Jurkat, Clone E6-1 (cell line): ENCODE data around the gene CAP2.
A peak's percentile ranks its signal among the peaks of the same experiment; 100 is the strongest.

ENCODE experiments used
- DNase-seq: peaks from one replicate; pipeline ENCODE4 v3.0.0-alpha.2; 2011; ENCODE audit warnings: low read depth, low spot score
- H3K4me3 ChIP-seq: 2 replicates; pipeline ENCODE4 v1.5.1; 2011; ENCODE audit warnings: mild to moderate bottlenecking, low read length, control low read depth, moderate library complexity

Gene CAP2

GRCh38 chr6:17490724-17491123, 97.3 kb downstream of the CAP2 start:
- peak; percentile 24 for DNase-seq
- no peak overlapping the region for H3K4me3 ChIP-seq

GRCh38 chr6:17491416-17492142, 98.2 kb downstream of the CAP2 start:
- no peak overlapping the region for H3K4me3 ChIP-seq
- no peak for DNase-seq

- no peak overlapping the region for H3K4me3 ChIP-seq
- no peak for DNase-seq
These were observed 99.0 kb downstream of the CAP2 start for GRCh38 chr6:17492350-17492749.

- H3K4me3 ChIP-seq, result no peak overlapping the region
- DNase-seq, result no peak
These were observed 99.9 kb downstream of the CAP2 start for GRCh38 chr6:17493286-17493685.

- no peak for DNase-seq
- no peak overlapping the region for H3K4me3 ChIP-seq
These were observed 100.8 kb downstream of the CAP2 start for GRCh38 chr6:17494177-17494576.

- no peak for DNase-seq
- H3K4me3 ChIP-seq, result no peak overlapping the region
These were observed 101.5 kb downstream of the CAP2 start for GRCh38 chr6:17494919-17495318.

- no peak for DNase-seq
- H3K4me3 ChIP-seq, result no peak overlapping the region
These were observed 104.2 kb downstream of the CAP2 start for GRCh38 chr6:17497535-17498095.

GRCh38 chr6:17501442-17501841, 108.0 kb downstream of the CAP2 start:
- no peak for DNase-seq
- H3K4me3 ChIP-seq, result no peak overlapping the region

- H3K4me3 ChIP-seq, result no peak overlapping the region
- no peak for DNase-seq
These were observed 108.7 kb downstream of the CAP2 start for GRCh38 chr6:17501982-17502704.

- no peak for DNase-seq
- H3K4me3 ChIP-seq, result no peak overlapping the region
These were observed 109.7 kb downstream of the CAP2 start for GRCh38 chr6:17503051-17503450.

GRCh38 chr6:17504005-17504404, 110.6 kb downstream of the CAP2 start:
- no peak for DNase-seq
- no peak overlapping the region for H3K4me3 ChIP-seq

- DNase-seq, result no peak
These were observed 111.7 kb downstream of the CAP2 start for GRCh38 chr6:17505062-17505476.

GRCh38 chr6:17505767-17506280, 112.4 kb downstream of the CAP2 start:
- DNase-seq, result no peak
- no peak overlapping the region for H3K4me3 ChIP-seq

More at GRCh38 chr6:17505062-17505476, 111.7 kb downstream of the CAP2 start:
- H3K4me3 ChIP-seq, result no peak overlapping the region

- H3K4me3 ChIP-seq, result no peak overlapping the region
- no peak for DNase-seq
These were observed 113.1 kb downstream of the CAP2 start for GRCh38 chr6:17506531-17506930.

GRCh38 chr6:17506962-17507361, 113.6 kb downstream of the CAP2 start:
- no peak overlapping the region for H3K4me3 ChIP-seq
- DNase-seq, result no peak

GRCh38 chr6:17511084-17511483, 117.7 kb downstream of the CAP2 start:
- H3K4me3 ChIP-seq, result no peak overlapping the region
- DNase-seq, result no peak

GRCh38 chr6:17511580-17511979, 118.2 kb downstream of the CAP2 start:
- DNase-seq, result no peak
- no peak overlapping the region for H3K4me3 ChIP-seq

GRCh38 chr6:17519120-17519519, 125.7 kb downstream of the CAP2 start:
- no peak for DNase-seq
- H3K4me3 ChIP-seq, result no peak overlapping the region

GRCh38 chr6:17525637-17526036, 132.2 kb downstream of the CAP2 start:
- no peak for DNase-seq
- H3K4me3 ChIP-seq, result no peak overlapping the region

GRCh38 chr6:17527076-17527475, 133.7 kb downstream of the CAP2 start:
- H3K4me3 ChIP-seq, result no peak overlapping the region
- no peak for DNase-seq
